Measurements from ENCODE around the gene IQUB.
"Not testable (repeated sequence)": the region's sequence is repeated elsewhere in the genome, so short reads cannot be mapped to it uniquely, and the experiment has no call there.

The IQUB gene

DNA sequence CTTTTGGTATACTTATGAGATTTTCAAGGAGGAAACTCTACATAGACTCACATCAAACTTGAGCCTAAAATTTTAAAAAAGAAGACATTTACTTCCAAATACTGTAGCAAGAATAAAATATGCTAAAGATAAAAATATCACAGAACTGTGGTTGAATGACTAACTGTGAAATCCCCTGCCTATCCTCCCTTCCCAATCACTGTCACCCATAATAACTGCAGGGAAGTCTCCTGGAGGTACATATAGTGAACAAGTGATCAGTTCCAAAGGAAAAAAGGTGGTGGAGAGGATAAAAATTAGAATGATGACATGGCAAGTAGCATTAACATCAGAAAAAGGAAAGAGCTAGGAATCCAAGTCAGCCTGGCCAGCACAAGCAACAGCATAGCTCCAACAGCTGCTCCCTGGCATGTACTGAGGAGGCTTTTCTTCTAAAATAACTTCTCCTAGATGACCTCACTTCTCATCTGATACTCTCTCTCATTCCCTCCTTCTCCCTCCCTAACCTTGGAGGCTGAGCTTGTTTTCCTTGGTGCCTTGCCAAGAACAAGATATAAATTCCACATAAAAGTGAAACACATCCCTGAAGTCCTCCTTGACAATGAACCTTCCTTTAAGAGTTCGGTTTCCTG is 124.0 kb downstream of the IQUB start:
- H3K4me3 ChIP-seq (ENCODE audit: low read depth, low read length) = no peak overlapping the region
- TF ChIP-seq CTCF (IDR thresholded peaks at IDR 0.05; ENCODE audit: low read depth, low read length, missing control alignments) = no peak
- in situ Hi-C loops (cut with HindIII; ENCODE audit: low sequenced_read_pairs) = loop anchor here (5.0 kb wide), 1 partner anchor 47 kb away; no protein-coding TSS in a partner anchor
- DNase-seq (ENCODE audit: low read depth) = peak; percentile 82

- in situ Hi-C loops (cut with HindIII; ENCODE audit: low sequenced_read_pairs); H3K4me3 ChIP-seq (ENCODE audit: low read depth, low read length); DNase-seq (ENCODE audit: low read depth): not testable (repeated sequence)
Observed at GRCh38 chr7:123407951-123408350, 126.4 kb downstream of the IQUB start.

Data from astrocyte of the cerebellum (primary cell).